Measurements from ENCODE around the gene ARHGAP19. TPM values are rescaled to one million over a fixed set of nuclear protein-coding genes. Genes with fewer than 3 reads are reported as not detected.

Gene ARHGAP19
- total RNA-seq, 4 donors from 2014 or later = 4.5 to 19.4 (median 5.3) TPM

DNA sequence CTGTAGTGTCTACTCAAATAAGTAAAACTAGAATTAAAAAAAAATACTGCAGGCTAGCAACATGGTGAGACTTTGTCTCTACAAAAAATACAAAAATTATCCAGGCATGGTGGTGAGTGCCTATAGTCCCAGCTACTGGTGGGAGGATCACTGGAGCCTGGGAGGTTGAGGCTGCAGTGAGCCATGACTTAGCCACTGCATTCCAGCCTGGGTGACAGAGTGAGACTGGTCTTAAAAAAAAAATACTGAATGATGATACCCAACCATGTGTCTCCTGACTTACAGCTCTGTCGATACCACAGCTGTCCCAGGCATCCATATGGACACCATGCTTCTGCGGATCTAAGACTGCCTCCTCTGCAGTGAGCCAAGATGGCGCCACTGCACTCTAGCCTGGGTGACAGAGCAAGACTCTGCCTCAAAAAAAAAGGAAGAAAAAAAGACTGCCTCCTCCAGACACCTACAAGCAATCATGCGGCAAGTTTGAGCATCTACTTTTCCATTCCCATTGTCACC is 18.7 kb upstream of the ARHGAP19 start:
- ATAC-seq (ENCODE audit: low FRiP score) (no peak), DNase-seq (ENCODE audit: low spot score) (no peak)
- TF ChIP-seq, protein P1, sequence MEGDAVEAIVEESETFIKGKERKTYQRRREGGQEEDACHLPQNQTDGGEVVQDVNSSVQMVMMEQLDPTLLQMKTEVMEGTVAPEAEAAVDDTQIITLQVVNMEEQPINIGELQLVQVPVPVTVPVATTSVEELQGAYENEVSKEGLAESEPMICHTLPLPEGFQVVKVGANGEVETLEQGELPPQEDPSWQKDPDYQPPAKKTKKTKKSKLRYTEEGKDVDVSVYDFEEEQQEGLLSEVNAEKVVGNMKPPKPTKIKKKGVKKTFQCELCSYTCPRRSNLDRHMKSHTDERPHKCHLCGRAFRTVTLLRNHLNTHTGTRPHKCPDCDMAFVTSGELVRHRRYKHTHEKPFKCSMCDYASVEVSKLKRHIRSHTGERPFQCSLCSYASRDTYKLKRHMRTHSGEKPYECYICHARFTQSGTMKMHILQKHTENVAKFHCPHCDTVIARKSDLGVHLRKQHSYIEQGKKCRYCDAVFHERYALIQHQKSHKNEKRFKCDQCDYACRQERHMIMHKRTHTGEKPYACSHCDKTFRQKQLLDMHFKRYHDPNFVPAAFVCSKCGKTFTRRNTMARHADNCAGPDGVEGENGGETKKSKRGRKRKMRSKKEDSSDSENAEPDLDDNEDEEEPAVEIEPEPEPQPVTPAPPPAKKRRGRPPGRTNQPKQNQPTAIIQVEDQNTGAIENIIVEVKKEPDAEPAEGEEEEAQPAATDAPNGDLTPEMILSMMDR (IDR thresholded peaks at IDR 0.05) = no peak

DNA sequence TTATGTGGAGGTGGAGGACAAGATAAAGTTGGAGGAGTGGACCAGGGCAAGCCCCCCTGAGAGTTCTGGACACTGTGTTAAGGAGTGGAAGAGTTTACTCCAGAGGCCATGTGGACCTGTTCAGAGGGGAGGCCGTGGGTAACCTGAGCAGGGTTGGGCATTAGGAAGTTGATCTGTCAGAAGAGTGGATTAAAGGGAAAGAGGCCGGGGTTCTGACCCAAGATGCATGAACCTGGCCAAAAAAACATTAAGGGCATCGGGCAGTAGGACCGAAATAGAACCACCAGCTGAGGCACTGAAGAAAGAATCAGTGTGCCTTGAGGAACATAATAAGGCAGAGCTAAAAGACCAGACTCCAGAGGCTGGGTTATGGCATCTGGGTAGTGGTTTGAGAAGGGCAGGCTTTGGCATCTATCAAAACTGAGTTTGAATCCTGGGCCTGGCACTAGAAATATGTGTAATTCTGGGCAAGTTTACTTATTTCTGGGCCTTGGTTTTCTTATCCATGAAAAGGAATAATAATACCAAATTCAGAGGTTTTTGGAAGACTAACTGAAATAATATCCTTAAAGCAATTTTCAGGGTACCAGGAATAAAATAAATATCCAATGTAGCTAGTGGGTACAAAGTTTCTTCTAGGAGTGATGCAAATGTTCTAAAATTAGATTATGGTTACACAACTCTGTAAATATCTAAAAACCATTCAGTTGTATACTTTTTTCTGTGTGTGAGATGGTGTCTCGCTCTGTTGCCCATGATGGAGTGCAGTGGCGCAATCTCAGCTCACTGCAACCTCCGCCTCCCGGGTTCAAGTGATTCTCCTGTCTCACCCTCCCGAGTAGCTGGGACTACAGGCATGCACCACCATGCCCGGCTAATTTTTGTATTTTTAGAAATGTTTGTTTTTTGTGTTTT is 15.7 kb upstream of the ARHGAP19 start:
- TF ChIP-seq, protein P1 (IDR thresholded peaks at IDR 0.05) = no peak
- ATAC-seq (ENCODE audit: low FRiP score) = peak; percentile 28

DNA sequence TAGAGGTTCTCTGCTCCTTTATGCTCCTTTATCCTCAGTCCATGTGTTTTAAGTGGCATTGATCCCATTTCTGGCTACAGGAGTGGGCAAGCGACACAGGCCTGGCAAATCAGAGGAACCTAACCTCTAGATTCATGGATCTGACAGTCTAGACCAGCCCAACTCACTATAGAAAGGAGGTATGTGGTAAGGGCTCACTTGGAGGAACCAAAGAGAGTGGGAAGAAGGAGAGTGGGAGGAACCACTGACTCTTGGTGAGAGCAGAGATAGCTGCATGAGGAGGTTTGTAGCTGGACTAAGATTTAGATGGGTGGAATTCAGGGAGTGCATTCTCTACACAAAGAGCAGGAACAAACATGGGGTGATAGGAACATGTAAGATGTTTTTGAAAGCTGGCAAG is 15.0 kb upstream of the ARHGAP19 start:
- TF ChIP-seq, protein P1 (IDR thresholded peaks at IDR 0.05) = no peak
- no peak for DNase-seq (ENCODE audit: low spot score)
- ATAC-seq (ENCODE audit: low FRiP score) = peak; percentile 57

More for the DNA sequence above, 15.7 kb upstream of the ARHGAP19 start:
- no peak for DNase-seq (ENCODE audit: low spot score)

DNA sequence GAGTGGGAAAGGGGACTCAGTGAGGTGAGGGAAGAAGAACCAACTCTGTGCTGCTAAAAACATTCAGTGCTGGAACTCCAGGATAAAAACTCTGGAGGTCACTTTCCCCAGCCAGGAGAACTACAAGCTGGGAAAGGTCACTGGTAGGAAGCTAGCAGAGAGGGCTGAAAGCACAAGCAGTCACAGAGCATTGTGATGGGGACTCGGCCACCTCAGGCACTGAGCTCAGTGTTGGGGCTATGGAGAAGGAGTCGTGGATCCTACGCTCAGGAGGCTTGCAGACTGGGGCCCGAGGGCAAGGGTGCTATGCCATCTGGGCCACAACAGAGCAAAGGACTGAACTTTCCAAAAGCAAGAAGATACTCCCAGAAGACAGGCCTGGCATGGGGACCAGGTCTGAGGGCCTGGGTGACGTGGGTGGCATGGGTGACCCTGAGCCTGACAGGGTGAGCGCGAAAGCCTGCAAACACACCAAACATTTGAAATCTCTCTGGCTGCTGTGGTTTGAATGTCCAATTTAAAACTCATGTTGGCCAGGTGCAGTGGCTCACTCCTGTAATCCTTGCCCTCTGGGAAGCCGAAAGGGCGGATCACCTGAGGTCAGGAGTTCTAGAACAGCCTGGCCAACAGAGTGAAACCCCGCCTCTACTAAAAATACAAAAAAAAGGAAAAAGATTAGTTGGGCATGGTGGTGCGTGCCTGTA is 9.8 kb upstream of the ARHGAP19 start:
- ATAC-seq (ENCODE audit: low FRiP score) = no peak
- TF ChIP-seq, protein P1 (IDR thresholded peaks at IDR 0.05) = no peak
- no peak for DNase-seq (ENCODE audit: low spot score)

DNA sequence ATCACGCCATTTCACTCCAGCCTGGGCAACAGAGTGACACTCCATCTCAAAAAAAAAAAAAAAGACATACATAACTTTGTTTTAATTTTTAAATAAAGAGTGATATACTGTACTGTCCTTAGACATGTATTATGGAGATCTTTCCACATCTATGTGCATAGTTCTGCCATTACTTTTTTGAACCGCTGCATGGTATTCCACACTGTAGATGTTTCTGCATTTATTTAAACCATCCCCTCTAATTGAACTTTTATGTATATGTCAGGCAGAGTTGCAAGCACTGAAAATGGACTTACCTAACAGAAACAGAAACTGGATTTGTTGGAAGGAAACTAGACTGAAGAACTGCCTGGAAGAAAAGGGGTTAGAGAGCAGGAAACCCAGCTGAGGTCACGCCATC is 8.5 kb upstream of the ARHGAP19 start:
- TF ChIP-seq, protein P1 (IDR thresholded peaks at IDR 0.05) = no peak
- no peak for ATAC-seq (ENCODE audit: low FRiP score)
- no peak for DNase-seq (ENCODE audit: low spot score)

DNA sequence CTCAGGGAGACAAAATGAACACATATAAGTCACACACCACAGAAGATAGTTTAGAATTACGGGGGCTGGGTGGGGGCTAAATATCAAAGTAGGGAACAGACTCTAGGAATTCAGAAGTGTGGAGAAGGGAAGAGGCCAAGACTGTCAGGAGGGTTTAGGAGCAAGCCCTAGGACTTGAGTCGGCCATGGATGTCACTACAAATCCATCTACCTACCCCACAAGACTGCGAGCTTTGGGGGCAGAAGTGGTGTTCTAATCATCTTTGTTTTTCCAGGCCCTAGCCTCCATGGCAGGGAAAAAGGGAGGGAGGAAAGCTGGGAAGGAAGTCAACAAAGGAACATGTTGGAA is 5.8 kb upstream of the ARHGAP19 start:
- TF ChIP-seq, protein P1 (IDR thresholded peaks at IDR 0.05) = no peak
- DNase-seq (ENCODE audit: low spot score) (no peak), ATAC-seq (ENCODE audit: low FRiP score) (no peak)

Measured in omental fat pad (tissue), 4 donors.